NCI-H510A (cell line): ENCODE results near the gene EVC2.
"Not testable (repeated sequence)": the region's sequence is repeated elsewhere in the genome, so short reads cannot be mapped to it uniquely, and the experiment has no call there.

Experiments used
- DNase-seq: peaks from one replicate; lab custom pipeline; 2025; lab: John Stamatoyannopoulos, UW

EVC2 gene

GRCh38 chr4:5746829-5747737 is 38.7 kb upstream of the EVC2 start:
- DNase-seq: no peak

GRCh38 chr4:5746250-5746649 is 37.9 kb upstream of the EVC2 start:
- DNase-seq: no peak

GRCh38 chr4:5742968-5743367 is 34.6 kb upstream of the EVC2 start:
- DNase-seq: no peak

- DNase-seq: no peak
Observed at GRCh38 chr4:5742388-5742787, 34.0 kb upstream of the EVC2 start.

- no peak for DNase-seq
Observed at GRCh38 chr4:5738061-5738460, 29.7 kb upstream of the EVC2 start.

- DNase-seq: no peak
Observed at GRCh38 chr4:5735463-5735862, 27.1 kb upstream of the EVC2 start.

- DNase-seq: no peak
Observed at GRCh38 chr4:5734853-5735252, 26.5 kb upstream of the EVC2 start.

- no peak for DNase-seq
Observed at GRCh38 chr4:5732158-5732557, 23.8 kb upstream of the EVC2 start.

- no peak for DNase-seq
Observed at GRCh38 chr4:5730993-5731990, 22.9 kb upstream of the EVC2 start.

- no peak for DNase-seq
Observed at GRCh38 chr4:5730436-5730835, 22.1 kb upstream of the EVC2 start.

GRCh38 chr4:5728412-5728811 is 20.1 kb upstream of the EVC2 start:
- DNase-seq: not testable (repeated sequence)

- no peak for DNase-seq
Observed at GRCh38 chr4:5724377-5724776, 16.0 kb upstream of the EVC2 start.

GRCh38 chr4:5722328-5722727 is 14.0 kb upstream of the EVC2 start:
- no peak for DNase-seq

GRCh38 chr4:5721923-5722322 is 13.6 kb upstream of the EVC2 start:
- DNase-seq: no peak

- no peak for DNase-seq
Observed at GRCh38 chr4:5720980-5721379, 12.6 kb upstream of the EVC2 start.

- DNase-seq: no peak
Observed at GRCh38 chr4:5720157-5720850, 11.9 kb upstream of the EVC2 start.

- no peak for DNase-seq
Observed at GRCh38 chr4:5719350-5720055, 11.1 kb upstream of the EVC2 start.

- DNase-seq: no peak
Observed at GRCh38 chr4:5718411-5718810, 10.1 kb upstream of the EVC2 start.

- DNase-seq: no peak
Observed at GRCh38 chr4:5717449-5718158, 9.2 kb upstream of the EVC2 start.

GRCh38 chr4:5716391-5716790 is 8.0 kb upstream of the EVC2 start:
- DNase-seq: no peak

- DNase-seq: no peak
Observed at GRCh38 chr4:5715357-5715756, 7.0 kb upstream of the EVC2 start.
